HFFc6 (cell line): Measurements from ENCODE around the gene LRRC30. TPM values are rescaled to one million over a fixed set of nuclear protein-coding genes. Genes with fewer than 3 reads are reported as not detected.

Experiments
- DNase-seq: peaks from one replicate; pipeline ENCODE4 v3.0.0-alpha.2; 2018
- H3K27ac Mint-ChIP-seq: 2 replicates; pipeline ENCODE4 v1.8.0; 2020; ENCODE audit warnings: mild to moderate bottlenecking, mixed read lengths
- H3K27me3 Mint-ChIP-seq: 2 replicates; pipeline ENCODE4 v1.8.0; 2021; ENCODE audit warnings: mild to moderate bottlenecking, moderate library complexity, mixed read lengths; ENCODE audit not compliant: insufficient read depth
- H3K36me3 Mint-ChIP-seq: 2 replicates; pipeline ENCODE4 v1.8.0; 2021; ENCODE audit warnings: low read depth, mixed read lengths
- H3K4me1 Mint-ChIP-seq: 2 replicates; pipeline ENCODE4 v1.8.0; 2020; ENCODE audit warnings: low read depth, mixed read lengths
- H3K4me3 Mint-ChIP-seq: 2 replicates; pipeline ENCODE4 v1.8.0; 2020; ENCODE audit warnings: mild to moderate bottlenecking, moderate library complexity, mixed read lengths
- H3K9me3 Mint-ChIP-seq: 2 replicates; pipeline ENCODE4 v1.8.0; 2020; ENCODE audit warnings: mild to moderate bottlenecking, mixed read lengths
- CTCF ChIP-seq: fragments of 200-600 bp; sonication (generic); IDR thresholded peaks from 2 replicates; pipeline ENCODE4 v1.5.0; 2021; ENCODE audit warnings: antibody characterized with exemption, mild to moderate bottlenecking
- long read RNA-seq: library from polyadenylated mRNA; unstranded; transcript quantifications from one replicate; pipeline ENCODE4 v2.0.0, GENCODE V29; 2019
- total RNA-seq, 6 experiments: library from RNA; stranded (reverse); fragmentation: NEBNext Ultra II Directional; extraction: Animal tissue kit (Norgen Biotek cat#: 25700); gene quantifications; 2 replicates in 1 of 6; 3 replicates in 5 of 6; pipeline ENCODE4 v1.2.3, GENCODE V29; 2021

LRRC30 gene
- total RNA-seq: not detected
- long read RNA-seq: 0 reads

GRCh38 chr18:7230626-7231349, at the start of gene LRRC30:
LRRC30 (plus strand) TSS chr18:7231089; CDS start chr18:7231139, 50 bp downstream.
- no peak for TF ChIP-seq CTCF
- DNase-seq: no peak
- Mint-ChIP-seq H3K4me3 (no peak within 1 kb of the TSS), H3K27ac (no peak within 1 kb of the TSS), H3K27me3 (peaks cover 26% of the 10 kb centered on the region), H3K4me1 (no peaks in the 10 kb centered on the region), H3K9me3 (no peaks in the 10 kb centered on the region), H3K36me3 (no peaks in the 10 kb centered on the region)

GRCh38 chr18:7185701-7186100, 45.2 kb upstream of the LRRC30 start:
- Mint-ChIP-seq H3K4me3 (no peak overlapping the region), H3K4me1 (no peaks in the 10 kb centered on the region), H3K9me3 (peaks cover 4% of the 10 kb centered on the region; the same call in 1 of the 2 replicates), H3K27me3 (peaks cover 8% of the 10 kb centered on the region; the same call in 1 of the 2 replicates), H3K36me3 (no peaks in the 10 kb centered on the region), H3K27ac (no peak overlapping the region)
- no peak for DNase-seq
- TF ChIP-seq CTCF: no peak

GRCh38 chr18:7190547-7191156, 40.2 kb upstream of the LRRC30 start:
- Mint-ChIP-seq H3K9me3 (no peaks in the 10 kb centered on the region), H3K4me1 (no peaks in the 10 kb centered on the region), H3K27ac (no peak overlapping the region), H3K27me3 (peaks cover 4% of the 10 kb centered on the region), H3K4me3 (no peak overlapping the region), H3K36me3 (no peaks in the 10 kb centered on the region)
- TF ChIP-seq CTCF: no peak
- DNase-seq: no peak

GRCh38 chr18:7191736-7192135, 39.2 kb upstream of the LRRC30 start:
- Mint-ChIP-seq H3K4me1 (no peaks in the 10 kb centered on the region), H3K4me3 (no peak overlapping the region), H3K36me3 (no peaks in the 10 kb centered on the region)

GRCh38 chr18:7195266-7195665, 35.6 kb upstream of the LRRC30 start:
- Mint-ChIP-seq H3K27ac (no peak overlapping the region), H3K27me3 (peaks cover 10% of the 10 kb centered on the region), H3K4me3 (no peak overlapping the region), H3K9me3 (no peaks in the 10 kb centered on the region), H3K4me1 (no peaks in the 10 kb centered on the region), H3K36me3 (no peaks in the 10 kb centered on the region)
- no peak for DNase-seq
- TF ChIP-seq CTCF: no peak

More at GRCh38 chr18:7191736-7192135, 39.2 kb upstream of the LRRC30 start:
- Mint-ChIP-seq H3K9me3 (no peaks in the 10 kb centered on the region), H3K27me3 (peaks cover 6% of the 10 kb centered on the region), H3K27ac (no peak overlapping the region)
- TF ChIP-seq CTCF: no peak
- no peak for DNase-seq
